Activated T-cell treated with anti-CD3 and anti-CD28 coated beads, Interleukin-2, amount 50 U/mL, for 24 hours (primary cell): ENCODE measurements around the gene LIN7A.
"Not testable (repeated sequence)": the region's sequence is repeated elsewhere in the genome, so short reads cannot be mapped to it uniquely, and the experiment has no call there.

ENCODE experiments used
- DNase-seq: peaks from one replicate; pipeline ENCODE4 v3.0.0-alpha.2; 2020
- H3K27ac Mint-ChIP-seq: 2 replicates; pipeline ENCODE4 v1.8.0; 2020; ENCODE audit warnings: mild to moderate bottlenecking, mixed read lengths
- H3K27me3 Mint-ChIP-seq: 2 replicates; pipeline ENCODE4 v1.8.0; 2020; ENCODE audit warnings: mixed read lengths
- H3K36me3 Mint-ChIP-seq: 2 replicates; pipeline ENCODE4 v1.8.0; 2020; ENCODE audit warnings: low read depth, mixed read lengths
- H3K4me1 Mint-ChIP-seq: 2 replicates; pipeline ENCODE4 v1.8.0; 2020; ENCODE audit warnings: low read depth, mixed read lengths
- H3K4me3 Mint-ChIP-seq: 2 replicates; pipeline ENCODE4 v1.8.0; 2020; ENCODE audit warnings: mild to moderate bottlenecking, moderate library complexity, mixed read lengths
- H3K9me3 Mint-ChIP-seq: 2 replicates; pipeline ENCODE4 v1.8.0; 2020; ENCODE audit warnings: mixed read lengths

The LIN7A gene

DNA sequence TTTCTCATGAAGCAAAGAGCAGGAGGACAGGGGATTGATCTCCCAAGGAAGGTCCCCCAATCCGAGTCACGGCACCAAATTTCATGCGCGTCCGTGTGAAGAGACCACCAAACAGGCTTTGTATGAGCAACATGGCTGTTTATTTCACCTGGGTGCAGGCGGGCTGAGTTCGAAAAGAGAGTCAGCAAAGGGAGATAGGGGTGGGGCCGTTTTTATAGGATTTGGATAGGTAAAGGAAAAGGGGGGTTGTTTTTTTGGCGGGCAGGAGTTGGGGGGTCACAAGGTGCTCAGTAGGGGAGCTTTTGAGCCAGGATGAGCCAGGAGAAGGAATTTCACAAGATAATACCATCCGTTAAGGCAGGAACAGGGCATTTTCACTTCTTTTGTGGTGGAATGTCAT is 149.3 kb downstream of the LIN7A start:
- not testable (repeated sequence) for H3K9me3 Mint-ChIP-seq, H3K4me1 Mint-ChIP-seq, H3K36me3 Mint-ChIP-seq, H3K27me3 Mint-ChIP-seq, DNase-seq, H3K27ac Mint-ChIP-seq, H3K4me3 Mint-ChIP-seq

DNA sequence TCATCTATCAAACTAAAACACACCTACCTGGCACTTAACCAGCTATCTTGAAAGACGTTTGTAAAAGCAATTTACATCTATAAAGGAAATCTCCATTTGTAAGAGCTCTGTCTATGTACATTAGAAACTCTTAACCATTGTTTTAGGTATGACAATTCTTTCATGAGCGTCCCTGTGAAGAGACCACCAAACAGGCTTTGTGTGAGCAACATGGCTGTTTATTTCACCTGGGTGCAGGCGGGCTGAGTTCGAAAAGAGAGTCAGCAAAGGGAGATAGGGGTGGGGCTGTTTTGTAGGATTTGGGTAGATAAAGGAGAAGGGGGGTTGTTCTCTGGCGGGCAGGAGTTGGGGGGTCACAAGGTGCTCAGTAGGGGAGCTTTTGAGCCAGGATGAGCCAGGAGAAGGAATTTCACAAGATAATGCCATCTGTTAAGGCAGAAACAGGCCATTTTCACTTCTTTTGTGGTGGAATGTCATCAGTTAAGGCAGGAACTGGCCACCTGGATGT is 154.7 kb downstream of the LIN7A start:
- H3K36me3 Mint-ChIP-seq, H3K4me1 Mint-ChIP-seq, H3K27ac Mint-ChIP-seq, H3K27me3 Mint-ChIP-seq, H3K9me3 Mint-ChIP-seq, H3K4me3 Mint-ChIP-seq, DNase-seq: not testable (repeated sequence)

GRCh38 chr12:80781313-80781712 is 156.4 kb downstream of the LIN7A start:
- no peaks in the 10 kb centered on the region for H3K36me3 Mint-ChIP-seq
- H3K27ac Mint-ChIP-seq, result no peak overlapping the region
- peaks cover 4% of the 10 kb centered on the region for H3K4me1 Mint-ChIP-seq
- no peak for DNase-seq
- H3K4me3 Mint-ChIP-seq, result no peak overlapping the region
- H3K9me3 Mint-ChIP-seq, result peaks cover 4% of the 10 kb centered on the region
- H3K27me3 Mint-ChIP-seq, result no peaks in the 10 kb centered on the region

DNA sequence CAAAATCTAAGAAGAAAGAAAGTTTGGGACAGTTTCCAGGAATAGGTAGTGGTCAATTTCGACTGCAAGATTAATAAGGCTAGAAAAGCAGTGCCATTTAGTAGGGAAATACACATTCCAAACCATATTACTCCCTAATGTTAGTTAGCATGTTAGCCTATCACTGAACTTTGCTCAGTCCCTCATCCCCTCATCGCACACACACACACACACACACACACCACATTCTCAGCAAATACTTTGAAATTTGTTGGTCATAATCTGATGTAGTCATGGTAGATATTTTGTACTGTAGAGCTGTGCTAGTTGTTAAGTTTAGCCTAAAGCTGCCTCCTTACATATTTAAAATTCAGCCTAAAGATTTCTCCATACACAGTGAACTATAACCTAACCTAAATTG is 157.0 kb downstream of the LIN7A start:
- Mint-ChIP-seq H3K36me3 (no peaks in the 10 kb centered on the region), H3K27me3 (no peaks in the 10 kb centered on the region), H3K4me1 (peaks cover 4% of the 10 kb centered on the region), H3K4me3 (no peak overlapping the region), H3K9me3 (peaks cover 8% of the 10 kb centered on the region), H3K27ac (no peak overlapping the region)
- DNase-seq, result no peak

- DNase-seq, result no peak
- H3K36me3 Mint-ChIP-seq, result no peaks in the 10 kb centered on the region
- peaks cover 4% of the 10 kb centered on the region for H3K4me1 Mint-ChIP-seq
- H3K27ac Mint-ChIP-seq, result no peak overlapping the region
- no peak overlapping the region for H3K4me3 Mint-ChIP-seq
- no peaks in the 10 kb centered on the region for H3K27me3 Mint-ChIP-seq
- peaks cover 9% of the 10 kb centered on the region for H3K9me3 Mint-ChIP-seq
Observed at GRCh38 chr12:80778005-80778541, 159.7 kb downstream of the LIN7A start.

DNA sequence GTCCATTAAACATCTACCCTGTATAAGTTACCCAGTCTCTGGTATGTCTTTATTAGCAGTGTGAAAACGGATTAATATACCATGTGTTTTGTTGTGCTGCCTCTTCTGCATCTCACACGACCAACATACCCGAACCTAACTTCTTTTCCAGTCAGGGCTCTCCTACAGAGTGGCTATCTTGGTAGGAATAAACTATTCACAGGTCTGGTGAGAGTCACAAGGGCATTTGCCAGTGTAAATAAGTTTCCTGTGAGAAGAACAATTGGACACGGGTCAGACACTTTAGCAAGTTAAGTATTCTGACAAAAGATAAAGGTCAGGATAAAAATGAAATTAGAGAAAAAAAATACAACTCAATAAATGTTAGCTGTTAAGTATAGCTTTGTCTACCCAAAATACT is 160.1 kb downstream of the LIN7A start:
- Mint-ChIP-seq H3K36me3 (no peaks in the 10 kb centered on the region), H3K27me3 (no peaks in the 10 kb centered on the region), H3K4me1 (peaks cover 4% of the 10 kb centered on the region), H3K4me3 (no peak overlapping the region), H3K27ac (no peak overlapping the region), H3K9me3 (peaks cover 12% of the 10 kb centered on the region)
- DNase-seq, result no peak

- no peak for DNase-seq
- Mint-ChIP-seq H3K4me3 (no peak overlapping the region), H3K27ac (no peak overlapping the region), H3K36me3 (no peaks in the 10 kb centered on the region), H3K27me3 (no peaks in the 10 kb centered on the region), H3K9me3 (peaks cover 15% of the 10 kb centered on the region), H3K4me1 (peaks cover 4% of the 10 kb centered on the region)
Observed at GRCh38 chr12:80776706-80777105, 161.0 kb downstream of the LIN7A start.

DNA sequence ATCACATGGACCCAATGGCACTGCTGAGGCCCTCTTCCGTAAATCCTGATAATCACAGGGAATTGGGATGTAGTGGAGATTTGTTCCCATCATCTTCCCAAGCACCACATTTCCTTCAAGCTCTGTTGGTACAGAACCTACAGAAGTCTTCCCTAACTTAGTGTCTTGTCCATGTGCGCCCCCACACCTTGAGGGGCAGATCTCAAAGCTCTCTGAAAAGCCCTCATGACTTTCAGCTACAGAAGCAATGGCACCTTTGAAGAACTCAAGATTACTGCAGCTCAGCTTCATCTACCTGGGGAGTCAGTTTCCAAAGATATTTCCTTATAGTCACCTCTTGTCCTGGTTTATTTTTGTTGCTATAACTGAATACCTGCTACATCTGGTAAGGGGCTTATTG is 166.8 kb downstream of the LIN7A start:
- Mint-ChIP-seq H3K9me3 (peaks cover 16% of the 10 kb centered on the region), H3K4me3 (no peak overlapping the region), H3K27ac (no peak overlapping the region), H3K36me3 (no peaks in the 10 kb centered on the region), H3K4me1 (no peaks in the 10 kb centered on the region), H3K27me3 (no peaks in the 10 kb centered on the region)
- no peak for DNase-seq

- H3K9me3 Mint-ChIP-seq, result peaks cover 13% of the 10 kb centered on the region
- no peak for DNase-seq
- H3K4me1 Mint-ChIP-seq, result no peaks in the 10 kb centered on the region
- no peak overlapping the region for H3K27ac Mint-ChIP-seq
- no peaks in the 10 kb centered on the region for H3K36me3 Mint-ChIP-seq
- H3K4me3 Mint-ChIP-seq, result no peak overlapping the region
- no peaks in the 10 kb centered on the region for H3K27me3 Mint-ChIP-seq
Observed at GRCh38 chr12:80769553-80770140, 168.1 kb downstream of the LIN7A start.

DNA sequence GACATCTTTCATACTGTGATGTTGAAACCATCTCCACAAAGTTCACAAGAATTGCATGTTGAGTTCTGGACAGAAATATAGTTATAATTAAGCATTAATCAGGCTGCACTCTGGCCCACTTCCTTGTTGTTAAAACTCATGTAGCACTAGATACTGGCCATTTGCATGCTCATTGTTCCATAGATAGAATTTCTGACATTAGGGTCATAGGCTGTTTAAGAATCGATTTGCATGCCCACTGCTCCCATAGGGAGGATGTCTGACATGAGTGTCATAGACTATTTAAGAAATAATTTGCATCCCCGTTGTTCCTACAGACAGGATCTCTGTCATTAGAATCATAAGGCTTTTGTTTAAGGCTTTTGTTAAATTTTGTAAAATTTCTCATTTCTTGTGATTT is 170.8 kb downstream of the LIN7A start:
- H3K9me3 Mint-ChIP-seq, result peaks cover 9% of the 10 kb centered on the region
- no peaks in the 10 kb centered on the region for H3K27me3 Mint-ChIP-seq
- H3K4me3 Mint-ChIP-seq, result no peak overlapping the region
- no peaks in the 10 kb centered on the region for H3K36me3 Mint-ChIP-seq
- H3K27ac Mint-ChIP-seq, result no peak overlapping the region
- no peaks in the 10 kb centered on the region for H3K4me1 Mint-ChIP-seq
- DNase-seq, result no peak

DNA sequence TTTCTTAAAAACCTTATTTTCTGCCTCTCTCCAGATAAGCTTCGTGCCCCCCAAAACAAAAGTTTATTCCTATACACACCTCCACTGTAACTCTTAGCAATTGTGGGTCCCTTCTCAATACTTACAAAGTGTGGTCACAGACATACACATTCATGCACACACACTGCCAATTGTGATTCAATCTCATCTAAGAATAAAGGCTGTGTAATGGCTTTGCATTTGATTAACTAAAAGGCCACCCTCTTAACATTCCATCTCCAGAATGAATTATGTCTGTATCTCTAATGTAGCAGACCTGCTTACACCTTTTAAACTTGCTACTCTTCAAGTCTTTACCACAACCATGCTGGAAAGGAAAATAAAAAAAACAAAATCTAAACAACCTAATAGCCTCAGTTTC is 171.5 kb downstream of the LIN7A start:
- no peaks in the 10 kb centered on the region for H3K36me3 Mint-ChIP-seq
- no peak overlapping the region for H3K27ac Mint-ChIP-seq
- peaks cover 7% of the 10 kb centered on the region for H3K9me3 Mint-ChIP-seq
- H3K4me3 Mint-ChIP-seq, result no peak overlapping the region
- no peaks in the 10 kb centered on the region for H3K4me1 Mint-ChIP-seq
- DNase-seq, result no peak
- H3K27me3 Mint-ChIP-seq, result no peaks in the 10 kb centered on the region

- Mint-ChIP-seq H3K4me3 (no peak overlapping the region), H3K9me3 (peaks cover 4% of the 10 kb centered on the region), H3K4me1 (no peaks in the 10 kb centered on the region), H3K27ac (no peak overlapping the region), H3K27me3 (no peaks in the 10 kb centered on the region), H3K36me3 (no peaks in the 10 kb centered on the region)
- no peak for DNase-seq
Observed at GRCh38 chr12:80763874-80764273, 173.9 kb downstream of the LIN7A start.

- Mint-ChIP-seq H3K4me1 (no peaks in the 10 kb centered on the region), H3K36me3 (no peaks in the 10 kb centered on the region), H3K27ac (no peak overlapping the region), H3K9me3 (no peaks in the 10 kb centered on the region), H3K4me3 (no peak overlapping the region), H3K27me3 (no peaks in the 10 kb centered on the region)
- no peak for DNase-seq
Observed at GRCh38 chr12:80761838-80762237, 175.9 kb downstream of the LIN7A start.

DNA sequence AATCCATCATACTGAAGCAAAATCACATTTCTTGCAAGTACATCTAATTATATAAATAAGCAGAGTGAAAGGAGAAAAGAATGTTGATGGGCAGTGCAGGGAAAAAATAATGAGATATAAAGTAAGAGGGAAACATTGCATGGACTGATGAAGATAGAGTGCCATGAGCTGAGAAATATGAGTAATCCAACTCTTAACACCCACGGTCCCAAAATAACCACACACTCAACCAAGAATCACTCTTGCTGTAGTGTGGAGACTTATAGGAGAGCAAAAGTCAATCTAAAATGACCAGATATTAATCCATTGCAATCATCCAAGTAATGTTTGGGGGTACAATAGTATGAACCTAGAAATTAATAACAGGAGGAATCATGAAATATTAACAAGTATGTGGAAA is 180.9 kb downstream of the LIN7A start:
- no peaks in the 10 kb centered on the region for H3K27me3 Mint-ChIP-seq
- no peak for DNase-seq
- H3K27ac Mint-ChIP-seq, result no peak overlapping the region
- no peak overlapping the region for H3K4me3 Mint-ChIP-seq
- H3K36me3 Mint-ChIP-seq, result no peaks in the 10 kb centered on the region
- H3K9me3 Mint-ChIP-seq, result no peaks in the 10 kb centered on the region
- H3K4me1 Mint-ChIP-seq, result no peaks in the 10 kb centered on the region

DNA sequence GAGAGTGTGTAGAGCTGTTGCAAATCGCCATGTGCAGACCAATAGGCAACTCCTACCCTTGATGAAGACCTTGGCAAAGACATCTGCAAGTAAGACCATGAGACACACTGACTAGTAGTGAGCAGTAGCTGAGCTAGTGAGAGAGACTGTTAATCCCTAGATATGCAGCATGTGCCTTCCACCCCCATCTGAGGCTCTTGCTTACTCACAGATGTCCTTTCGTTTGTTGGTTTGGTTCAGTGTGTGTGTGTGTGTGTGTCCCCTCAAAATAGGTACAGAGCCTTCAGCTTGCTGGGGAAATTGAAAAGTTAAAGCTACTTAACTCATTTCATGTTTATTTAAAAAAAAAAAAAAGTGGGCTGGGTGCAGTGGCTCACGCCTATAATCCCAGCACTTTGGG is 183.5 kb downstream of the LIN7A start:
- Mint-ChIP-seq H3K36me3 (no peaks in the 10 kb centered on the region), H3K27ac (no peak overlapping the region), H3K9me3 (peaks cover 2% of the 10 kb centered on the region), H3K27me3 (no peaks in the 10 kb centered on the region), H3K4me1 (no peaks in the 10 kb centered on the region), H3K4me3 (no peak overlapping the region)
- DNase-seq, result no peak

DNA sequence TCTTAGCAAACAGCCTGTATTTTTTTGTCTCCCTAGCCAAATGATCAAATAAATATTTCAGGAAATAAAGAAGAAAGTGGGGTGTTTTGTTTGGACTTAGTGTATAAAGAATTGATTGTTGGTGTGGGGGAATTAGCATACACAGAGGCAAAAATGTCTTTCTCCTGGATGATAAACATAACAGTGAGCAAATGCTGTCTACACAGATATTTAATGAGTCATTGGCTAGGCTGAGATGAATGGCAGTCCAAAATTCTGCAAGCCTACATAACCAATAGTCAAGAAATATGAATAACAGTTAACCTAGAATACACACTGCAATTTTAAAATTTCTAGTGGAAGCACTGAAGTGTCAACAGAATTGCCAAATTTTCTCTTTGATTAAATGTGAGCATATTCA is 185.3 kb downstream of the LIN7A start:
- Mint-ChIP-seq H3K27ac (no peak overlapping the region), H3K4me1 (no peaks in the 10 kb centered on the region)

More for the DNA sequence above, 185.3 kb downstream of the LIN7A start:
- Mint-ChIP-seq H3K9me3 (peaks cover 2% of the 10 kb centered on the region), H3K27me3 (no peaks in the 10 kb centered on the region), H3K36me3 (no peaks in the 10 kb centered on the region), H3K4me3 (no peak overlapping the region)
- DNase-seq, result no peak
